K562 (cell line): ENCODE measurements around the gene NUBP2. TPM values are rescaled to one million over a fixed set of nuclear protein-coding genes. Genes with fewer than 3 reads are reported as not detected.

Experiments
- CAMTA2 ChIP-seq: fragments of 250-450 bp; sonication (Bioruptor Pico); conservative IDR thresholded peaks from 2 replicates; pipeline ENCODE4 v1.5.1; 2022
- E2F6 ChIP-seq, 2 experiments: IDR thresholded peaks; 2 replicates each; pipeline ENCODE4 v1.6.1; 2011; ENCODE audit warnings: borderline replicate concordance in 1 of 2, control low read depth in 1 of 2, low read depth in 1 of 2, low read length in 1 of 2, mild to moderate bottlenecking in 1 of 2, mixed read lengths in 1 of 2, moderate library complexity in 1 of 2; ENCODE audit not compliant: insufficient read depth in 1 of 2, insufficient read length in 1 of 2, poor library complexity in 1 of 2, severe bottlenecking in 1 of 2; ENCODE audit errors: extremely low read depth in 1 of 2
- EP300 ChIP-seq: IDR thresholded peaks from 2 replicates; pipeline ENCODE4 v1.6.1; 2012; ENCODE audit warnings: low read length, improper control_type of control experiment
- FOSL1 ChIP-seq: fragments of 200-800 bp; sonication (Bioruptor generic); conservative IDR thresholded peaks from 2 replicates; pipeline ENCODE4 v1.6.1; 2016; ENCODE audit warnings: missing genetic modification characterization, missing compliant biosample characterization
- HMGN3 ChIP-seq: IDR thresholded peaks from 2 replicates; pipeline ENCODE4 v1.6.1; 2011; ENCODE audit warnings: borderline replicate concordance, low read depth, mild to moderate bottlenecking, mixed read lengths, low read length; ENCODE audit not compliant: insufficient read length; ENCODE audit errors: extremely low read depth
- IFI16 ChIP-seq: fragments of 250-450 bp; sonication (Bioruptor Pico); IDR thresholded peaks from 2 replicates; pipeline ENCODE4 v2.1.2; 2022; ENCODE audit warnings: mild to moderate bottlenecking, inconsistent platforms
- LARP7 ChIP-seq: fragments of 450-650 bp; IDR thresholded peaks from 2 replicates; pipeline ENCODE4 v1.6.1; 2016
- NFIC ChIP-seq: fragments of 450-650 bp; IDR thresholded peaks from 2 replicates; pipeline ENCODE4 v1.6.1; 2017; ENCODE audit warnings: mild to moderate bottlenecking, inconsistent platforms
- PHF8 ChIP-seq: fragments of 200-600 bp; sonication (generic); IDR thresholded peaks from 2 replicates; pipeline ENCODE4 v1.6.1; 2012; ENCODE audit warnings: mixed run types, mild to moderate bottlenecking, inconsistent platforms, low read length, moderate library complexity, borderline replicate concordance
- POLR2AphosphoS2 ChIP-seq: IDR thresholded peaks from 2 replicates; pipeline ENCODE4 v1.6.1; 2012; ENCODE audit warnings: low read length, improper control_type of control experiment
- RBBP5 ChIP-seq: fragments of 200-600 bp; sonication (generic); IDR thresholded peaks from 2 replicates; pipeline ENCODE4 v1.6.1; 2012; ENCODE audit warnings: borderline replicate concordance, mild to moderate bottlenecking, low read length, control low read depth, inconsistent platforms; ENCODE audit not compliant: insufficient read depth, poor library complexity, severe bottlenecking
- ZBTB33 ChIP-seq: sonication (generic); formaldehyde crosslinking; IDR thresholded peaks from 2 replicates; pipeline ENCODE4 v1.8.1; 2023; ENCODE audit warnings: mild to moderate bottlenecking, missing genetic modification reagents
- ZBTB49 ChIP-seq: sonication (generic); formaldehyde crosslinking; IDR thresholded peaks from 2 replicates; pipeline ENCODE4 v1.8.0; 2022; ENCODE audit warnings: missing genetic modification reagents, mild to moderate bottlenecking, borderline replicate concordance
- ZNF212 ChIP-seq: fragments of 450-650 bp; formaldehyde crosslinking; IDR thresholded peaks from 2 replicates; pipeline ENCODE4 v1.4.0; 2020; ENCODE audit warnings: mild to moderate bottlenecking
- ZNF77 ChIP-seq: fragments of 250-450 bp; sonication (Bioruptor Pico); IDR thresholded peaks from 2 replicates; pipeline ENCODE4 v1.5.0; 2020
- polyA plus RNA-seq, 8 experiments: library from polyadenylated mRNA; depleted of rRNA in 4 of 8; stranded (reverse) in 5 of 8; unstranded in 3 of 8; fragments of >200 nt; fragmentation: Nextera tagmentation in 2 of 8; fragmentation: Illumina TruSeq in 1 of 8; extraction: Ambion mirVana in 2 of 8; extraction: Trizol in 1 of 8; gene quantifications; 2 replicates each; pipeline versions ENCODE4 v1.2.1 to v1.2.3, GENCODE V29; 2011 to 2014; ENCODE audit warnings: inconsistent platforms in 1 of 8, missing spikeins in 1 of 8
- total RNA-seq, 7 experiments: library from RNA; depleted of rRNA in 6 of 7; stranded (reverse); fragments of >200 nt in 6 of 7; fragmentation: Illumina TruSeq in 2 of 7; extraction: Trizol in 2 of 7; gene quantifications; 2 replicates each; pipeline versions ENCODE4 v1.2.1 to v1.2.3, GENCODE V29; 2011 to 2021; ENCODE audit warnings: low replicate concordance in 1 of 7

NUBP2 gene
- total and polyA plus RNA-seq, 9 of the 15 experiments (the other 6 are each of a cell fraction or from before 2014, with no cell fraction given): 1.8 to 115 (median 24.0) TPM

- TF ChIP-seq POLR2AphosphoS2 (peak; percentile 87), IFI16 (CRISPR knock-in tag) (no peak), E2F6 (IDR thresholded peaks at IDR 0.05; ENCODE audit: borderline replicate concordance in 1 of 2, extremely low read depth in 1 of 2, insufficient read depth in 1 of 2, insufficient read length in 1 of 2, low read depth in 1 of 2, low read length in 1 of 2, poor library complexity in 1 of 2, severe bottlenecking in 1 of 2) (peak in 1 of 2 experiments; percentile 20), ZNF212 (CRISPR knock-in tag) (no peak), ZBTB49 (CRISPR knock-in tag) (no peak), LARP7 (no peak), EP300 (no peak), ZNF77 (no peak), PHF8 (0 out of 2 replicates have a peak, but pooled peaks have one; percentile 3), ZBTB33 (peak; percentile 87), FOSL1 (no peak), CAMTA2 (CRISPR knock-in tag) (0 out of 2 replicates have a peak, but pooled peaks have one; percentile 52), RBBP5 (peak; percentile 24), NFIC (peak; percentile 89), HMGN3 (peak; percentile 64)
- TF ChIP-seq, all 486 proteins: peak for 35
These were observed 12.2 kb upstream of the NUBP2 start (continued) for GRCh38 chr16:1770328-1771187.
